ENCODE results near the gene PMVK.

DNA sequence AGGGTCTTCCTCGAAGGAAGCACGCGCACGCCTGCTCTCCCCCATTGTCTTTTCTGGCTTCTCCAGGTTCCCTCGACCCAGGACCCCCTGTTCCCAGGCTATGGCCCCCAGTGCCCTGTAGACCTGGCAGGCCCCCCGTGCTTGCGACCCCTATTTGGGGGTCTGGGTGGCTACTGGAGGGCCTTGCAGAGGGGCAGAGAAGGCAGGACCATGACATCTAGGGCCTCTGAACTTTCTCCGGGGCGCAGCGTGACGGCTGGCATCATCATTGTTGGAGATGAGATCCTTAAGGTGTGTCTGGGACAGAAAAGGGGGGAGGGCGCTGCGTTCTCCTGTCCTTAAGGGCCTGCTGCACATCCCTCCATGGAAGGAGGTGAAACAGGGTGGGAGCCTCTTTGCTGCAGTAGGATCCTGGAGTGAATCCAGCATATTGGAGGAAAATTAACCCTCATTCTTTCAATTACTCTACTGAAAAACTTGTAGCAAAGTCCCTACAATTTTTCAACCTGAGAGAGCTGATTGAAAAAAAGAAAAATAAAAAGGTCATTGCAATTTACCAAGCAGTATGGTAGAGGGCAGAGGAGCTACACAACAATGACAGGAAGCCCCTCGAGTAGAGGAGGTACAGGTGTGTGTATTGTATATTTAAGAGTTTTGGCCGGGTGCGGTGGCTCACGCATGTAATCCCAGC lies 47.4 kb upstream of the PMVK start:
- TF ChIP-seq TCF7L2 (IDR thresholded peaks at IDR 0.05; ENCODE audit: low read depth, low read length) (no peak), POLR2AphosphoS5 (IDR thresholded peaks at IDR 0.05; ENCODE audit: low read depth, low read length) (no peak), SIN3A (IDR thresholded peaks at IDR 0.05; ENCODE audit: borderline replicate concordance, insufficient read depth, low read depth, low read length) (no peak)
- TF ChIP-seq, protein P1, sequence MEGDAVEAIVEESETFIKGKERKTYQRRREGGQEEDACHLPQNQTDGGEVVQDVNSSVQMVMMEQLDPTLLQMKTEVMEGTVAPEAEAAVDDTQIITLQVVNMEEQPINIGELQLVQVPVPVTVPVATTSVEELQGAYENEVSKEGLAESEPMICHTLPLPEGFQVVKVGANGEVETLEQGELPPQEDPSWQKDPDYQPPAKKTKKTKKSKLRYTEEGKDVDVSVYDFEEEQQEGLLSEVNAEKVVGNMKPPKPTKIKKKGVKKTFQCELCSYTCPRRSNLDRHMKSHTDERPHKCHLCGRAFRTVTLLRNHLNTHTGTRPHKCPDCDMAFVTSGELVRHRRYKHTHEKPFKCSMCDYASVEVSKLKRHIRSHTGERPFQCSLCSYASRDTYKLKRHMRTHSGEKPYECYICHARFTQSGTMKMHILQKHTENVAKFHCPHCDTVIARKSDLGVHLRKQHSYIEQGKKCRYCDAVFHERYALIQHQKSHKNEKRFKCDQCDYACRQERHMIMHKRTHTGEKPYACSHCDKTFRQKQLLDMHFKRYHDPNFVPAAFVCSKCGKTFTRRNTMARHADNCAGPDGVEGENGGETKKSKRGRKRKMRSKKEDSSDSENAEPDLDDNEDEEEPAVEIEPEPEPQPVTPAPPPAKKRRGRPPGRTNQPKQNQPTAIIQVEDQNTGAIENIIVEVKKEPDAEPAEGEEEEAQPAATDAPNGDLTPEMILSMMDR (IDR thresholded peaks at IDR 0.05) = no peak
- TF ChIP-seq, protein P2, sequence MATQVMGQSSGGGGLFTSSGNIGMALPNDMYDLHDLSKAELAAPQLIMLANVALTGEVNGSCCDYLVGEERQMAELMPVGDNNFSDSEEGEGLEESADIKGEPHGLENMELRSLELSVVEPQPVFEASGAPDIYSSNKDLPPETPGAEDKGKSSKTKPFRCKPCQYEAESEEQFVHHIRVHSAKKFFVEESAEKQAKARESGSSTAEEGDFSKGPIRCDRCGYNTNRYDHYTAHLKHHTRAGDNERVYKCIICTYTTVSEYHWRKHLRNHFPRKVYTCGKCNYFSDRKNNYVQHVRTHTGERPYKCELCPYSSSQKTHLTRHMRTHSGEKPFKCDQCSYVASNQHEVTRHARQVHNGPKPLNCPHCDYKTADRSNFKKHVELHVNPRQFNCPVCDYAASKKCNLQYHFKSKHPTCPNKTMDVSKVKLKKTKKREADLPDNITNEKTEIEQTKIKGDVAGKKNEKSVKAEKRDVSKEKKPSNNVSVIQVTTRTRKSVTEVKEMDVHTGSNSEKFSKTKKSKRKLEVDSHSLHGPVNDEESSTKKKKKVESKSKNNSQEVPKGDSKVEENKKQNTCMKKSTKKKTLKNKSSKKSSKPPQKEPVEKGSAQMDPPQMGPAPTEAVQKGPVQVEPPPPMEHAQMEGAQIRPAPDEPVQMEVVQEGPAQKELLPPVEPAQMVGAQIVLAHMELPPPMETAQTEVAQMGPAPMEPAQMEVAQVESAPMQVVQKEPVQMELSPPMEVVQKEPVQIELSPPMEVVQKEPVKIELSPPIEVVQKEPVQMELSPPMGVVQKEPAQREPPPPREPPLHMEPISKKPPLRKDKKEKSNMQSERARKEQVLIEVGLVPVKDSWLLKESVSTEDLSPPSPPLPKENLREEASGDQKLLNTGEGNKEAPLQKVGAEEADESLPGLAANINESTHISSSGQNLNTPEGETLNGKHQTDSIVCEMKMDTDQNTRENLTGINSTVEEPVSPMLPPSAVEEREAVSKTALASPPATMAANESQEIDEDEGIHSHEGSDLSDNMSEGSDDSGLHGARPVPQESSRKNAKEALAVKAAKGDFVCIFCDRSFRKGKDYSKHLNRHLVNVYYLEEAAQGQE (IDR thresholded peaks at IDR 0.05; ENCODE audit: insufficient read depth in 1 of 2, low read depth in 2 of 2, low read length in 1 of 2) = no peak
